ES-I3 (cell line): ENCODE results near the gene GPR132.
A peak's percentile ranks its signal among the peaks of the same experiment; 100 is the strongest.
"Not testable (repeated sequence)": the region's sequence is repeated elsewhere in the genome, so short reads cannot be mapped to it uniquely, and the experiment has no call there.

Source experiments
- H3K36me3 ChIP-seq: 2 replicates; pipeline ENCODE4 v1.6.1; 2013; ENCODE audit warnings: mild to moderate bottlenecking, low read length, control low read depth, moderate library complexity; ENCODE audit not compliant: insufficient read depth
- H3K4me1 ChIP-seq: 2 replicates; pipeline ENCODE4 v1.6.1; 2013; ENCODE audit warnings: mild to moderate bottlenecking, control low read depth, low read length; ENCODE audit not compliant: insufficient read depth
- H3K9ac ChIP-seq: 2 replicates; pipeline ENCODE4 v1.6.1; 2013; ENCODE audit warnings: low read depth, mild to moderate bottlenecking, low read length, moderate library complexity
- H3K9me3 ChIP-seq: 2 replicates; pipeline ENCODE4 v1.6.1; 2013; ENCODE audit warnings: mild to moderate bottlenecking, low read length, moderate library complexity; ENCODE audit not compliant: control insufficient read depth, insufficient read depth

Gene GPR132

DNA sequence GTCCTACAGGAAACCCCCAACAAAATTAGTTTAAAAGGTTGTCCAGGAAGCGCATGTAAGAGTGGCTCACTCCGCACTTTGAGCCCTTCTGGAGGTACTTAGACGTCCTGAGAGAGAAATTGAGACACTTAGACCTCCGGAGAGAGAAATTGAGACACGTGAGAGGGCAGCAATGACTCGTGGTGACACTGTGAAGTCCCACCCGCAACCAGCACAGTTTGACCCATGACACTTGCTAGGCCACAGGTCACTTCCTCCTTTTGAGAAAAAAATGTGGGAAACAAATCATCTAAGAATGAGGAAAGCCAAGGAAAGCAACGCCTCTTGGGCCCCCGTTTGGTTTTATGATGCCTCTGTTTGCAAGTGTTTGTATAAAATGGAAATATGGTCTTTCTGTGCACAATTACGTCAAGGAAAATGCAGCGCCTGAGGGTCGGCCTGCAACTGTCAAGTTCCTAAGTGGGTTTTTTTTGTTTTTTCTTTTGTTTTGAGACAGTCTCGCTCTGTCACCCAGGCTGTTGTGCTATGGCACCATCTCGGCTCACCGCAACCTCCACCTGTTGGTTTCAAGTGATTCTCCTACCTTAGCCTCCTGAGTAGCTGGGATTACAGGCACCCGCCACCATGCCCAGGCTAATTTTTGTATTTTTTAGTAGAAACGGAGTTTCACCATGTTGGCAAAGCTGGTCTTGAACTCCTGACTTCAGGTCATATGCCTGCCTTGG lies 30.8 kb downstream of the GPR132 start:
- peaks cover 8% of the 10 kb centered on the region; the same call in 1 of the 2 replicates for H3K4me1 ChIP-seq
- no peaks in the 10 kb centered on the region for H3K36me3 ChIP-seq
- peak overlapping the region; percentile 65; the same call in 1 of the 2 replicates for H3K9ac ChIP-seq
- no peaks in the 10 kb centered on the region for H3K9me3 ChIP-seq

DNA sequence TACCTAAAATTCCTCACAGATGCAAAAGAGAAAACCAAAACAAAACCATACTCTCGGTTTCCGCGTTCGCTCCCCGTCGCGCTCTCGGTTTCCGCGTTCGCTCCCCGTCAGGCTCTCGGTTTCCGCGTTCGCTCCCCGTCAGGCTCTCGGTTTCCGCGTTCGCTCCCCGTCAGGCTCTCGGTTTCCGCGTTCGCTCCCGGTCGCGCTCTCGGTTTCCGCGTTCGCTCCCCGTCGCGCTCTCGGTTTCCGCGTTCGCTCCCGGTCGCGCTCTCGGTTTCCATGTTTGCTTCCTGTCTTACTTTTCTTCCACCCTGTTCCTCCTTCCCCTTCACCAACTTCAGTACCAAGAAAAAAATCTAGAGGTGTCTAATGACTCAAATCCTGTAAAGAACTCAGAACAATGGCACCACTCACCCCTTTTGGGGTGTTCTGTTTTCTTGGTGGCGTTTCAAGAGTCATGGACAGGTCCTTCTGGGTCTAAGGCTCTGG lies 31.8 kb downstream of the GPR132 start:
- not testable (repeated sequence) for H3K36me3 ChIP-seq, H3K4me1 ChIP-seq
- peak overlapping the region; percentile 65; the same call in 1 of the 2 replicates for H3K9ac ChIP-seq

DNA sequence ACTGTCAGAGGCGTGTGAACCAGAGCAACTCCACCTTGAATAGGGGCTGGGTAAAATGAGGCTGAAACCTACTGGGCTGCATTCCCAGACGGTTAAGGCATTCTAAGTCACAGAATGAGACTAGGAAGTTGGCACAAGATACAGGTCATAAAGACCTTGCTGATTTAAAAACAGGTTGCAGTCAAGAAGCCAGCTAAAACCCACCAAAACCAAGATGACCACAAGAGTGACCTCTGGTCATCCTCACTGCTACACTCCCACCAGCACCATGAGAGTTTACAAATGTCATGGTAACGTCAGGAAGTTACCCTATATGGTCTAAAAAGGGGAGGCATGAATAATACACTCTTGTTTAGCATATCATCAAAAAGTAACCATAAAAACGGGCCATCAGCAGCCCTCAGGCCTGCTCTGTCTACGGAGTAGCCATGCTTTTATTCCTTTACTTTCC lies 32.8 kb downstream of the GPR132 start:
- H3K9me3 ChIP-seq, H3K4me1 ChIP-seq, H3K36me3 ChIP-seq: not testable (repeated sequence)
- H3K9ac ChIP-seq, result peak overlapping the region; percentile 65; the same call in 1 of the 2 replicates

More for the DNA sequence above, 31.8 kb downstream of the GPR132 start:
- not testable (repeated sequence) for H3K9me3 ChIP-seq

DNA sequence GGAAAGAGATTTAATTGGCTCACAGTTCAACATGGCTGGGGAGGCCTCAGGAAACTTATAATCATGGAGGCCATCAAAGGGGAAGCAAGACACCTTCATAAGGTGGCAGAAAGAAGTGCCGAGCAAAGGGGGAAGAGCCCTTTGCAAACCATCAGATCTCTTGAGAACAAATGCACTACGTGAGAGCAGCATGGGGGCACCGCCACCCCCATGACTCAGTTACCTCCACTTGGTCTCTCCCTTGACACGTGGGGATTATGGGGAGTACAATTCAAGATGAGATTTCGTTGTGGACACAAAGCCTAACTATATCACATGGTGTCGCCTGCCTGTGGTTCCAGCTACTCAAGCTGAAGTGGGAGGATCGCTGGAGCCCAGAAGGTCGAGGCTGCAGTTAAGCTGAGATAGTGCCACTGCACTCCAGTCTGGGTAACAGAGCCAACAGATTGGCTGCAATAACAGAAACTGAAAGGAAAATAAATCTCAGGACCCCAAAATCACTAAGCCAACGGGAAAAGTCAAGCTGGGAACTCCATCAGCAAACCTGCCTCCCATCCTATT lies 34.3 kb downstream of the GPR132 start:
- Histone ChIP-seq H3K9me3 (no peaks in the 10 kb centered on the region), H3K4me1 (peaks cover 8% of the 10 kb centered on the region; the same call in 1 of the 2 replicates), H3K9ac (no peak overlapping the region), H3K36me3 (no peaks in the 10 kb centered on the region)

DNA sequence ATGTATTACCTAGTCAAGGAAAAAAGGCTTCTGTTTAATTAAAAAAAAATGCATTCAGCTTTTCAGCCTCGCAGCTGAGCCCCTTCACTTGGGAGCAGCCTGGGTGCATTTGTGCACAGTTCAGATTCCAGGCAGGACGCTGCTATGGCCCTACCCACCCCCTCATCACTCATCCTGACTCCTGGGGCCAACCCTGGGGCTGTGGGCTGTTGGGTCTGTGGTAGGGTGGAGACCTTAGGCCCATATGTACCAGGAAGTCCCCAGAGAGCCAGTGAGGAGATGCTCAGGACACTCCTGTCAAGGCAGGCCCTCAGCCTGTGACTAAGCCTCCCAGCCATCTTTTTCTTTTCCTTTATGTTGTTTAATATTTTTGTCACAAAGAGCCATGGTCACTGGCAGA lies 35.0 kb downstream of the GPR132 start:
- Histone ChIP-seq H3K4me1 (peaks cover 8% of the 10 kb centered on the region; the same call in 1 of the 2 replicates), H3K9me3 (no peaks in the 10 kb centered on the region), H3K9ac (no peak overlapping the region), H3K36me3 (no peaks in the 10 kb centered on the region)

DNA sequence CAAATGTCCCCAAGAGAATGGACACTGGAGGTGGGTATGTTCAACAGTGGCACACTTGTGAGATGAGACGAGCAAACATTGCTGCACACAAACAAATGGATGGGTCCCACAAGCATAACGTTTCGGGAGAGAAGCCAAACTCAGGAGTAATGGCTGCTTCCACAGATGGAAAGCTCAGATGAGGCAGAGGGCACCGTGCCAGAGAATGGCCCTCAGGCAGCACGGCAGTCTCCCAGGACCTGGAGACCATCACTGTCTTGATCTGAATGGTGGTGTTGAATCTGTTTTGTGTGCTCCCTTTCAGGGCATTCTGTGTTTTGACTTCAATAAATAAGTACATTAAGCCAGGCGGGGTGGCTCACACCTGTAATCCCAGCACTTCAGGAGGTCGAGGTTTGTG lies 35.8 kb downstream of the GPR132 start:
- H3K9me3 ChIP-seq, result no peaks in the 10 kb centered on the region
- H3K9ac ChIP-seq, result no peak overlapping the region
- no peaks in the 10 kb centered on the region for H3K36me3 ChIP-seq
- H3K4me1 ChIP-seq, result peaks cover 12% of the 10 kb centered on the region; the same call in 1 of the 2 replicates

DNA sequence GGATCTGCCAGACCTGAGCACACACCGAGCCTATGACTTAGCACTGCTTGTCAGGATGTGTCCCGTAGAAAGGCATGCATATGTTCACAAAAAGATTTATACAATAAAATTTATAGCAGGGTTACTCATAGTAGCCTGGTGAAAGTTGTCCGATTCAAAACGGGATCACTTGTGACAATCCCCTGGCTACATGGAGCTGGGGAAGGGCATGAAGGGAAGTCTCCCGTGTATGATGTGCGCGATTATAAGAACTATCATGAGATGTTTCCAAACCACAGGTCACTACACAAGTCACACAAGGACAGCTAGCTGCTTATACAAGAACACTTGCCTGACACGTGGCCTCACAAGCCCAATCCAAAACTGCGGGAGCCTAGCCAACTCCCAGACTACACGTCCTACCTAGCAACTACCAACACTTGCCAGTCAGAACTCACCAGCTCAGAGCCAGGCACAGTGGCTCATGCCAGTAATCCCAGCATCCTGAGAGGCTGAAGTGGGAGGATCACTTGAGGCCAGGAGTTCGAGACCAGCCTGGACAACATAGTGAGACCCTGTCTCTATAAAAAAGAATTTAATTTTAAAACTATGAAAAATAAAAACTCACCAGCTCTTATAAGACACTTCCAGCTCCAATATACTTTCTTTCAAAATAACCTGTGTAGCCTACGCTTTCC lies 36.8 kb downstream of the GPR132 start:
- Histone ChIP-seq H3K36me3 (no peaks in the 10 kb centered on the region), H3K9me3 (no peaks in the 10 kb centered on the region), H3K9ac (no peak overlapping the region), H3K4me1 (peaks cover 6% of the 10 kb centered on the region; the same call in 1 of the 2 replicates)

DNA sequence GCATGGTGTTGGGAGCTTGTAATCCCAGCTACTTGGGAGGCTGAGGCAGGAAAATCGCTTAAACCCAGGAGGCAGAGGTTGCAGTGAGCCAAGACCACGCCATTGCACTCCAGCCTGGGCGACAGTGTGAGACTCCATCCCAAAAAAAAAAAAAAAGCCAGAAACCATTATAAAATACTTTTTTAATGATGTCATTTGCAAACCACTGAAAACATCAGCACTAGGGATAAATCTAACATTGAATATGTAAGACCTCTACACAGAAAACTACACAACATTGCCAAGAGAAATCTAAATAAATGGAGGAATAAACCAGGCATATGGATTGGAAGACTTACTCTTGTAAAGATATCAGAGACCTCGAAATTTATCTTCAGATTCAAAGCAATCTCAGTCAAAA lies 37.5 kb downstream of the GPR132 start:
- H3K9ac ChIP-seq, H3K4me1 ChIP-seq: not testable (repeated sequence)

DNA sequence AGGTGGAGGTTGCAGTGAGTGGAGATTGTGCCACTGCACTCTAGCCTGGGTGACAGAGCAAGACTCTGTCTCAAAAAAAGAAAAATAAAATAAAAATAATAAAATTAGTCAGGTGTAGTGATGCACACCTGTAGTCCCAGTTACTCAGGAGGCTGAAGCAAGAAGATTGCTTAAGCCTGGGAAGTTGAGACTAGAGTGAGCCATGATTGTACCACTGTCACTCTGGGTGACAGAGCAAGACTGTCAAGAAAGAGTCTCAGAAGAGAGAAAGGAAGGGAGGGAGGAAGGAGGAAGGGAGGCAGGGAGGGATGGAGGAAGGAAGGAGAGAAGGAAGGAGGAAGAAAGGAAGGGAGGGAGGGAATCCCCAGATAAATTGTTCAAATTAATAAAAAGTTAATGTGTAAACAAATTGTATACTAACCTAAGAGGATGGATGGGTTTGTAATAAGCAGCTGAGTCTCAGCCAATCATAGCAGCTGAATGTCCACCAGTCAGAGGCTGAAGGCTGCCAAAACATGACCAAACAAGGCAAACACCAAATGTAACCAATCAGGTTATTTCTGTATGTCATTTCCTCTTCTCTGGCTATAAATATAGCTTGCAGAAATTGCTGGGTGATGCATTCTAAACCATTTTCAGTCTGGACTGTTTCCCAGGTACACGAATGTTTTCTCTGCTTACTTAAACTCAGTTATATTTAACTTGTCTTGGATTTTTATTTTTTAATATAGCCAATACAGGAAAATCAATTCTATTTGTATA lies 38.2 kb downstream of the GPR132 start:
- H3K9me3 ChIP-seq, result no peaks in the 10 kb centered on the region
- H3K4me1 ChIP-seq, result peaks cover 6% of the 10 kb centered on the region; the same call in 1 of the 2 replicates
- no peaks in the 10 kb centered on the region for H3K36me3 ChIP-seq
- H3K9ac ChIP-seq, result no peak overlapping the region

More for the DNA sequence above, 37.5 kb downstream of the GPR132 start:
- not testable (repeated sequence) for H3K9me3 ChIP-seq, H3K36me3 ChIP-seq

DNA sequence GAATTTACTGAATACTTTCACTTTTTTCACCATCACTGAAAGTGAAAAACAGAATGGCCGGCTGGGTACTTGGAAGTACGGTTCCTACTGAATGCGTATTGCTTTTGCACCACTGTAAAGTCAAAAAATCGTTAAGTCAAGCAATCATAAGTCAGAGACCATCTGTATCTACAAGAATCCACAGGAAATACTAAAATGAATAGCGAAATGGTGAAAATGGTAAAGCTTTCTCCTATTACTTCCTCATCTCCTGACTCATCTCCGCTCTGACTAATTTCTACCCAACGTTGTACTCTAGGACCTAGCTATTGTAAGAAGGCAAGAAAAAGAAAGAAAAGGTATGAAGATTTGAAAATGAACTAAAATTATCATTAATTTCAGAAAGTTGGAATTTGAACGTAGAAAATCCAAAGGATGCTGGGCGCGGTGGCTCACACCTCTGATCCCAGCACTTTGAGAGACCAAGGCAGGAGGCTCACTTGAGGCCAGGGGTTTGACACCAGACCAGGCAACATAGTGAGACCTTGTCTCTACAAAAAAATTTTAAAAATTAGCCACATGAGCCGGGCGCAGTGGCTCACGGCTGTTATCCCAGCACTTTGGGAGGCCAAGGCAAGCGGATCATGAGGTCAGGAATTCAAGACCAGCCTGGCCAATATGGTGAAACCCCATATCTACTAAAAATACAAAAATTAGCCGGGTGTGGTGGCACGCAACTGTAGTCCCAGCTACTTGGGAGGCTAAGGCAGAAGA lies 39.0 kb downstream of the GPR132 start:
- Histone ChIP-seq H3K4me1 (peaks cover 6% of the 10 kb centered on the region; the same call in 1 of the 2 replicates), H3K9me3 (no peaks in the 10 kb centered on the region), H3K36me3 (no peaks in the 10 kb centered on the region), H3K9ac (no peak overlapping the region)

DNA sequence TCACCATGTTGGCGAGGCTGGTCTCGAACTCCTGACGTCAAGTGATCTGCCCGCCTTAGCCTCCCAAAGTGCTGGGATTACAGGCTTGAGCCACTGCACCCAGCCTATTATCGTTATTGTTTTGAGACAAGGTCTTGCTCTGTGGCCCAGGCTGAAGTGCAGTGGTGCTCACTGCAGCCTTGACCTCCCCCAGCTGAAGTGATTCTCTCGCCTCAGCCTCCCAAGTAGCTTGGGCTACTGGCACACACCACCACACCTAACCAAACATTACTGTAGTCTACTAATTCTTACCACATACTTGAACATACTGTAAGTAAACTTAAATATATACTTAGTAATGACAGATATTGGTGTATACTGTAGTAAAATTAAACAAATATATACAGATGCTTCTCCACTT lies 39.8 kb downstream of the GPR132 start:
- Histone ChIP-seq H3K36me3 (no peaks in the 10 kb centered on the region), H3K4me1 (peaks cover 6% of the 10 kb centered on the region; the same call in 1 of the 2 replicates), H3K9me3 (no peaks in the 10 kb centered on the region), H3K9ac (no peak overlapping the region)

DNA sequence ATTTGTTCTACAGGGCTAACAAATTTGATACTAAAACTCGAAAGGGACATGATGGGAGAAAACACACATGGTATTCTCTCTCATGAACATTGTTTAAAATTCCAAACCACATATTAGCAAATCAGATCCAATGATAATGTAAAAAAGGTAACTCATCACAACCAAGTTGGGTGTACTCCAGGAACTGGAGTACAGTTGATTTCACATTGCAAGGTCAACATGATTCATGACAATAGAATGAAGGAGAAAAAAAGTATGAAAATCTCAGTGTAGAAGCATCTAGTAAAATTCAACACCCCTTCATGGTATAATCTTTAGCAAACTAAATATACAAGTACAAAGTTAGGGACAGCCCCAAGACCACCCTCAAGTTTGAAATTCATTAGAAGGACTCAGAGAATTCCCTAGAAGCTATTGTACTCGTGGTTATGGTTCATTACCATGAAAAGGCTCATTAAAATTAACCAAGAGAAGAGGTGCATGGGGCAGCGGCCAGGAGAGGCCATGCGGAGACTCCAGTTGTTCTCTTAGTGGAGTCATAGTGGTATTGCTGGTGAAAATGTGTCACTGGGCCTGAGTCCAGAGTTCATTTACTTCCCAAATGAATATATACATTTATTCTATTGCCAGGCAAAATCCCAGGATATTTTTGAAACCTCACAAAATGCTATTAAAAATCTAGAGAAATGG lies 41.3 kb downstream of the GPR132 start:
- H3K9ac ChIP-seq, result no peak overlapping the region

DNA sequence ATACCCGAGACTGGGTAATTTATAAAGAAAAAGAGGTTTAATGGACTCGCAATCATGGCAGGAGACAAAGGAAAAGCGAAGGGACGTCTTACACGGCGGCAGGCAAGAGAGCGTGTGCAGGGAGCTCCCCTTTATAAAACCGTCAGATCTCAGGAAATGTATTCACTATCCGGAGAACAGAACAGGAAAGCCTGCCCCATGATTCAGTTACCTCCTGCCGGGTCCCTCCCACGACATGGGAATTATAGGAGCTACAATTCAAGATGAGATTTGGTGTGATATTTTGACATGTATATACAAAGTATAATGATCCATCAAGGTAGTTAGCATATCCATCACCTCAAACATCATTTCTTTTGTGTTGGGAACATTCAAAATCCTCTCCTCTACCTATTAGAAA lies 42.1 kb downstream of the GPR132 start:
- no peaks in the 10 kb centered on the region for H3K36me3 ChIP-seq
- H3K4me1 ChIP-seq, result peaks cover 11% of the 10 kb centered on the region; the same call in 1 of the 2 replicates
- H3K9me3 ChIP-seq, result no peaks in the 10 kb centered on the region
- no peak overlapping the region for H3K9ac ChIP-seq

More for the DNA sequence above, 41.3 kb downstream of the GPR132 start:
- no peaks in the 10 kb centered on the region for H3K9me3 ChIP-seq
- no peaks in the 10 kb centered on the region for H3K36me3 ChIP-seq
- H3K4me1 ChIP-seq, result peaks cover 11% of the 10 kb centered on the region; the same call in 1 of the 2 replicates
